PFSK-1 (cell line): ENCODE measurements around the gene NMNAT3.

ENCODE experiments used
- POLR2AphosphoS5 ChIP-seq: IDR thresholded peaks from 2 replicates; pipeline ENCODE4 v1.6.1; 2012; ENCODE audit warnings: low read depth, mild to moderate bottlenecking, control low read depth, low read length, moderate library complexity
- REST ChIP-seq, 2 experiments: IDR thresholded peaks; 2 replicates each; pipeline versions ENCODE4 v1.6.1 to v1.8.0; 2011 to 2012; ENCODE audit warnings: low read depth in 2 of 2, low read length in 2 of 2, control low read depth in 1 of 2, inconsistent platforms in 1 of 2, mild to moderate bottlenecking in 1 of 2, moderate library complexity in 1 of 2; ENCODE audit not compliant: insufficient read depth in 1 of 2

DNA sequence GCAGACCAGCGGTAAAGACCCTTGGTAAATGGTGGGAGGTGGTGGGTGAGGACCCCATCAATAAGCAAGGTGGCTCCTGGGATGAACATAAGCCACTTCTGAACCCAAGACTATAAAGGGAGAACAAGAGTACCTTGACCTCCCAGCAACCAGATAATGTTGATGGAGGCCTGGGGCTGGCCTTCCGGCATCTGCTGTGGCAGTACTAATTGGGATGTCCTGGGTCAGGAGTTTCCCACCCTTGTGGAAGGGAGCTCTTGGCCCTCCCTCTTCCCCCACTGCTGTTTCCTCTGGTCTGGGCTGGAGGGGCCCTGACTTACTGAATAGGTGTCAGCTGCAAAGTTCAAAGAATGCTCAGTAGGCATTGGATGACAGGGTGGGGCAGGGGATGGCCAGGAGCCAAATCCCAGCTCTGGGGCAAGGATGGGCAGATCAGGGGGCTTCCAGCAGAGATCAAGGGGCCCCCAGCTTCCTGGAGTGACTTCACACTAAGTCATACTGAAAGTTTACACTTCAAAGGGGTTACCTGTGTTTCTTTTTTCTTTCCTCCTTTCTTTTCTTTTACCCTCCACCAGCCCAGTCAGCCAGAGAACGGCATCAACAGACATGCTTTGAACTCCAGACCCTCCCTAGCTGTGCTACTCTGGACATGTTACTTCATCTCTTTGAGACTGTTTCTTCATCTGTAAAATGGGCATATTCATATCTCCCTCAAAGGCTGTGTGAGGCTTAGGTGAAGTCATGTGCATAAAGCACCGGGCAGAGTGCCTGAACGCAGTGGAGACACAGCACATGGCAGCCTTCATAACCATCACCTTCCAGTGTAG lies 139.8 kb downstream of the NMNAT3 start:
- TF ChIP-seq POLR2AphosphoS5 (no peak), REST (IDR thresholded peaks at IDR 0.05; ENCODE audit: insufficient read depth in 1 of 2, low read depth in 2 of 2, low read length in 2 of 2) (no peak)
